H1 (cell line): ENCODE data around the gene RPL14. TPM values are rescaled to one million over a fixed set of nuclear protein-coding genes. Genes with fewer than 3 reads are reported as not detected.
A peak's percentile ranks its signal among the peaks of the same experiment; 100 is the strongest.

Experiments
- CTCF ChIA-PET: fragments of 300-600 bp; sonication (Branson Sonifier 250); formaldehyde crosslinking; loops from one replicate; lab custom pipeline; 2021; ENCODE audit not compliant: partially characterized antibody; lab: Charles Lee
- POLR2A ChIA-PET: fragments of 300-600 bp; sonication (Branson Sonifier 250); formaldehyde crosslinking; loops from one replicate; lab custom pipeline; 2021; ENCODE audit warnings: inconsistent platforms; ENCODE audit not compliant: partially characterized antibody; lab: Charles Lee
- DNase-seq, 2 experiments: peaks; one replicate each; pipeline versions ENCODE4 v3.0.0 to v3.0.0-alpha.2; 2010 to 2022; ENCODE audit warnings: low spot score in 2 of 2, low read depth in 1 of 2, mixed read lengths in 1 of 2
- FAIRE-seq: peaks from 2 replicates; lab custom pipeline; 2011; peaks lifted over from hg19 to GRCh38; lab: Jason Lieb, UNC
- H2AFZ ChIP-seq: 2 replicates; pipeline ENCODE4 v1.8.1; 2012; ENCODE audit warnings: low read length, inconsistent platforms
- H2AK5ac ChIP-seq: 2 replicates; pipeline ENCODE4 v1.6.1; 2013; ENCODE audit warnings: low read depth, low read length
- H2BK120ac ChIP-seq: replicated peaks from 2 replicates; pipeline ENCODE3; 2013; ENCODE audit warnings: low read depth, low read length, inconsistent platforms
- H2BK12ac ChIP-seq: 2 replicates; pipeline ENCODE4 v1.6.1; 2013; ENCODE audit warnings: low read depth, low read length
- H2BK15ac ChIP-seq: 2 replicates; pipeline ENCODE4 v1.6.1; 2013; ENCODE audit warnings: low read length
- H2BK20ac ChIP-seq: 2 replicates; pipeline ENCODE4 v1.6.1; 2013; ENCODE audit warnings: low read length
- H2BK5ac ChIP-seq: 2 replicates; pipeline ENCODE4 v1.6.1; 2013; ENCODE audit warnings: low read depth, low read length
- H3K14ac ChIP-seq: 2 replicates; pipeline ENCODE4 v1.6.1; 2013; ENCODE audit warnings: inconsistent platforms; ENCODE audit not compliant: insufficient read length
- H3K18ac ChIP-seq: 2 replicates; pipeline ENCODE4 v1.6.1; 2013; ENCODE audit warnings: low read length; ENCODE audit errors: extremely low read depth
- H3K23ac ChIP-seq: 2 replicates; pipeline ENCODE4 v1.6.1; 2013; ENCODE audit warnings: inconsistent platforms; ENCODE audit not compliant: insufficient read length
- H3K23me2 ChIP-seq: 2 replicates; pipeline ENCODE4 v1.6.1; 2013; ENCODE audit warnings: low read depth, low read length
- H3K27ac ChIP-seq: 2 replicates; pipeline ENCODE4 v1.6.1; 2011; ENCODE audit warnings: low read depth, low read length, inconsistent platforms
- H3K27me3 ChIP-seq, 4 experiments: replicated peaks in 1 of 4; 1 replicate in 1 of 4; 2 replicates in 3 of 4; pipeline versions ENCODE4 v1.6.1 to v1.8.1; 2011 to 2013; ENCODE audit warnings: low read length in 3 of 4, mild to moderate bottlenecking in 3 of 4, inconsistent platforms in 2 of 4, mixed read lengths in 2 of 4, moderate library complexity in 1 of 4; ENCODE audit not compliant: control insufficient read depth in 3 of 4, insufficient read depth in 3 of 4; ENCODE audit errors: extremely low read depth in 1 of 4
- H3K36me3 ChIP-seq, 4 experiments: 2 replicates each; pipeline versions ENCODE4 v1.6.1 to v1.8.1; 2011 to 2013; ENCODE audit warnings: mild to moderate bottlenecking in 4 of 4, low read length in 3 of 4, moderate library complexity in 2 of 4, control low read depth in 1 of 4, inconsistent platforms in 1 of 4; ENCODE audit not compliant: insufficient read depth in 4 of 4, control insufficient read depth in 2 of 4
- H3K4ac ChIP-seq: replicated peaks from 2 replicates; pipeline ENCODE3; 2013; ENCODE audit warnings: low read length, low read depth, mixed read lengths, inconsistent platforms; ENCODE audit not compliant: insufficient read length
- H3K4me1 ChIP-seq, 4 experiments: replicated peaks in 1 of 4; 1 replicate in 1 of 4; 2 replicates in 3 of 4; pipeline versions ENCODE4 v1.6.1 to v1.8.1; 2011 to 2013; ENCODE audit warnings: low read length in 3 of 4, inconsistent platforms in 2 of 4, mixed read lengths in 1 of 4; ENCODE audit not compliant: insufficient read depth in 4 of 4, control insufficient read depth in 3 of 4
- H3K4me2 ChIP-seq, 2 experiments: 2 replicates each; pipeline versions ENCODE4 v1.6.1 to v1.8.1; 2011 to 2013; ENCODE audit warnings: low read depth in 2 of 2, low read length in 2 of 2, control low read depth in 1 of 2, inconsistent platforms in 1 of 2, mild to moderate bottlenecking in 1 of 2; ENCODE audit not compliant: insufficient read depth in 1 of 2
- H3K4me3 ChIP-seq, 4 experiments: fragments of 200-600, 300-600 bp in 1 of 4; sonication (generic), shearing (Covaris generic), sonication (Bioruptor Twin) in 1 of 4; 2 replicates each; pipeline versions ENCODE4 v1.5.1 to v1.8.1; 2011 to 2016; ENCODE audit warnings: low read length in 4 of 4, low read depth in 3 of 4, control low read depth in 2 of 4, inconsistent platforms in 2 of 4, mild to moderate bottlenecking in 2 of 4, mixed read lengths in 1 of 4, moderate library complexity in 1 of 4; ENCODE audit not compliant: insufficient read depth in 2 of 4; ENCODE audit errors: extremely low read depth in 1 of 4
- H3K56ac ChIP-seq: replicated peaks from 2 replicates; pipeline ENCODE3; 2013; ENCODE audit warnings: low read depth, mild to moderate bottlenecking, mixed read lengths, low read length, inconsistent platforms; ENCODE audit not compliant: insufficient read length
- H3K79me1 ChIP-seq: 2 replicates; pipeline ENCODE4 v1.6.1; 2013; ENCODE audit warnings: low read depth, low read length, control low read depth
- H3K79me2 ChIP-seq, 2 experiments: 2 replicates each; pipeline versions ENCODE4 v1.6.1 to v1.8.1; 2012 to 2013; ENCODE audit warnings: low read length in 2 of 2, mild to moderate bottlenecking in 2 of 2, inconsistent platforms in 1 of 2; ENCODE audit not compliant: insufficient read depth in 2 of 2, control insufficient read depth in 1 of 2
- H3K9ac ChIP-seq, 4 experiments: replicated peaks in 1 of 4; 1 replicate in 1 of 4; 2 replicates in 3 of 4; pipeline versions ENCODE4 v1.6.1 to v1.8.1; 2011 to 2013; ENCODE audit warnings: low read depth in 3 of 4, low read length in 3 of 4, control low read depth in 2 of 4, mild to moderate bottlenecking in 2 of 4, moderate library complexity in 2 of 4, inconsistent platforms in 1 of 4; ENCODE audit errors: extremely low read depth in 1 of 4
- H3K9me3 ChIP-seq, 2 experiments: 2 replicates each; pipeline versions ENCODE4 v1.6.1 to v1.8.1; 2012 to 2013; ENCODE audit warnings: mild to moderate bottlenecking in 2 of 2, moderate library complexity in 2 of 2, control low read depth in 1 of 2, inconsistent platforms in 1 of 2, low read depth in 1 of 2, low read length in 1 of 2, mixed read lengths in 1 of 2; ENCODE audit not compliant: insufficient read depth in 2 of 2
- H4K20me1 ChIP-seq, 2 experiments: replicated peaks in 1 of 2; 2 replicates each; pipeline versions ENCODE3 to v1.8.1; 2011 to 2013; ENCODE audit warnings: inconsistent platforms in 2 of 2, low read length in 2 of 2, mild to moderate bottlenecking in 1 of 2; ENCODE audit not compliant: insufficient read depth in 2 of 2, control insufficient read depth in 1 of 2
- H4K5ac ChIP-seq: 2 replicates; pipeline ENCODE4 v1.6.1; 2013; ENCODE audit warnings: low read length, low read depth, mixed read lengths, inconsistent platforms; ENCODE audit not compliant: insufficient read length
- H4K8ac ChIP-seq: 2 replicates; pipeline ENCODE4 v1.8.0; 2013; ENCODE audit warnings: mild to moderate bottlenecking, moderate library complexity, low read length, inconsistent platforms; ENCODE audit not compliant: insufficient read depth; ENCODE audit errors: extremely low read depth
- H4K91ac ChIP-seq: replicated peaks from 2 replicates; pipeline ENCODE3; 2013; ENCODE audit warnings: low read length, mixed read lengths, inconsistent platforms; ENCODE audit not compliant: insufficient read length
- CTBP2 ChIP-seq: IDR thresholded peaks from 2 replicates; pipeline ENCODE4 v1.7.0; 2011; ENCODE audit warnings: borderline replicate concordance, mild to moderate bottlenecking, moderate library complexity, mixed read lengths, low read length; ENCODE audit not compliant: insufficient read depth, insufficient read length
- MAFK ChIP-seq: IDR thresholded peaks from 2 replicates; pipeline ENCODE4 v1.6.1; 2012; ENCODE audit warnings: low read depth, mild to moderate bottlenecking, improper control_type of control experiment, low read length
- WGBS, 2 experiments: shearing (Covaris generic) in 1 of 2; methylation state at CpG; one replicate each; pipeline versions ENCODE4 v1.1.6 to v1.1.7; 2013 to 2015; ENCODE audit warnings: low lambda C conversion rate in 2 of 2, mixed read lengths in 2 of 2, inconsistent platforms in 1 of 2, low coverage in 1 of 2, missing lambda C conversion rate in 1 of 2; ENCODE audit not compliant: insufficient replicate concordance in 2 of 2, insufficient coverage in 1 of 2, insufficient read length in 1 of 2; ENCODE audit errors: extremely low coverage in 1 of 2, missing lambda C conversion rate in 1 of 2; 5-methylcytosine and 5-hydroxymethylcytosine counted together
- polyA plus RNA-seq, 7 experiments: library from polyadenylated mRNA; depleted of rRNA in 3 of 7; stranded (reverse) in 5 of 7; unstranded in 2 of 7; fragments of >200 nt in 5 of 7; fragments of 200-250 nt in 2 of 7; gene quantifications; 1 replicate in 5 of 7; 2 replicates in 1 of 7; 4 replicates in 1 of 7; pipeline versions ENCODE4 v1.2.1 to v1.2.3, GENCODE V29; 2011 to 2013; ENCODE audit warnings: missing spikeins in 2 of 7, mixed read lengths in 2 of 7
- total RNA-seq: library from RNA; stranded (reverse); fragmentation: NEBNext Ultra II Directional; extraction: Animal tissue kit (Norgen Biotek cat#: 25700); gene quantifications from 2 replicates; pipeline ENCODE4 v1.2.1, GENCODE V29; 2021

The RPL14 gene
- total and polyA plus RNA-seq, 2 of the 8 experiments (the other 6 are each of a cell fraction or from before 2014, with no cell fraction given), result 1,192 to 2,341 TPM

GRCh38 chr3:40427045-40427669 lies 30.0 kb upstream of the RPL14 start:
- no peak for DNase-seq
- Histone ChIP-seq H3K23me2 (no peaks in the 10 kb centered on the region; the same call in 1 of the 2 replicates), H4K8ac (no peak overlapping the region; the same call in none of the 2 replicates), H3K27me3 (no peaks in the 10 kb centered on the region), H3K79me2 (no peaks in the 10 kb centered on the region), H3K56ac (no peak overlapping the region), H3K4me2 (no peak overlapping the region), H3K79me1 (no peaks in the 10 kb centered on the region), H4K91ac (no peak overlapping the region), H2BK120ac (no peak overlapping the region), H3K36me3 (no peaks in the 10 kb centered on the region), H2BK20ac (no peak overlapping the region), H3K14ac (no peak overlapping the region), H2BK5ac (no peak overlapping the region), H4K20me1 (no peaks in the 10 kb centered on the region), H3K27ac (no peak overlapping the region), H2BK15ac (peak overlapping the region; percentile 38; the same call in 1 of the 2 replicates), H2BK12ac (no peak overlapping the region), H3K4me3 (no peak overlapping the region), H4K5ac (no peak overlapping the region), H2AK5ac (no peak overlapping the region), H3K9me3 (no peaks in the 10 kb centered on the region), H3K23ac (no peak overlapping the region), H3K4me1 (peaks cover 0 to 10% (median 3%) of the 10 kb centered on the region in 4 experiments; a peak in 5 of 7 replicates), H2AFZ (no peak overlapping the region; the same call in 1 of the 2 replicates), H3K18ac (no peak overlapping the region), H3K4ac (no peak overlapping the region), H3K9ac (no peak overlapping the region)
- ChIA-PET CTCF (interaction anchor here (2.0 kb wide), 1 partner anchor 99 kb away, joined by 6 read pairs; no protein-coding TSS in a partner anchor), POLR2A (interaction anchor here (1.0 to 1.3 kb wide), 2 partner anchors 9 to 31 kb away, joined by 3 read pairs; no protein-coding TSS in a partner anchor)
- no peak for TF ChIP-seq MAFK
- TF ChIP-seq CTBP2, result no peak
- 72% methylated on average over 8 of the region's 8 CpGs; no CpG with 5 or more reads in 1 of the 2 experiments for WGBS, 2 experiments
- FAIRE-seq, result no peak
